ENCODE measurements around the gene CCNDBP1.

The CCNDBP1 gene

DNA sequence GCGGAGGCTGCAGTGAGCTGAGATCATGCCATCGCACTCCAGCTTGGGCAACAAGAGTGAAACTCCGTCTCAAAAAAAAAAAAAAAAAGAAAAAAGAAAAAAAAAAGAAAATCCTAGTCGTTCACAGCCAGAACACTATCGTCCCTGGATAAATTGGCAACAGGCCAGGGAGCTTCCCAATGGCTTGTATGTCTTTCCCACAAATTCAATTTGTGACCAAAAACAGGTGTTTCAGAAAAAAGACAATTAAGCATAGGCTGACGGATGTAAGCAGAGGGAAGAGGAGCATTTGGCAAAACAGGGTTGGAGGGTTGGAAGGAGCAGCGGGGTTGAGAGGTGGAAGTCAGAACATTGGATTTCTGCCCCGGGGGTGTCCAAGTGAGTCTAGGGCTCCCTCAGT, 27.1 kb downstream of the CCNDBP1 start:
- TF ChIP-seq, protein P1, sequence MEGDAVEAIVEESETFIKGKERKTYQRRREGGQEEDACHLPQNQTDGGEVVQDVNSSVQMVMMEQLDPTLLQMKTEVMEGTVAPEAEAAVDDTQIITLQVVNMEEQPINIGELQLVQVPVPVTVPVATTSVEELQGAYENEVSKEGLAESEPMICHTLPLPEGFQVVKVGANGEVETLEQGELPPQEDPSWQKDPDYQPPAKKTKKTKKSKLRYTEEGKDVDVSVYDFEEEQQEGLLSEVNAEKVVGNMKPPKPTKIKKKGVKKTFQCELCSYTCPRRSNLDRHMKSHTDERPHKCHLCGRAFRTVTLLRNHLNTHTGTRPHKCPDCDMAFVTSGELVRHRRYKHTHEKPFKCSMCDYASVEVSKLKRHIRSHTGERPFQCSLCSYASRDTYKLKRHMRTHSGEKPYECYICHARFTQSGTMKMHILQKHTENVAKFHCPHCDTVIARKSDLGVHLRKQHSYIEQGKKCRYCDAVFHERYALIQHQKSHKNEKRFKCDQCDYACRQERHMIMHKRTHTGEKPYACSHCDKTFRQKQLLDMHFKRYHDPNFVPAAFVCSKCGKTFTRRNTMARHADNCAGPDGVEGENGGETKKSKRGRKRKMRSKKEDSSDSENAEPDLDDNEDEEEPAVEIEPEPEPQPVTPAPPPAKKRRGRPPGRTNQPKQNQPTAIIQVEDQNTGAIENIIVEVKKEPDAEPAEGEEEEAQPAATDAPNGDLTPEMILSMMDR (IDR thresholded peaks at IDR 0.05; ENCODE audit: insufficient read depth, low read depth, low read length, missing control alignments) = no peak
- no peak overlapping the region for H3K4me3 ChIP-seq (ENCODE audit: low read depth, low read length)
- no peak for DNase-seq (ENCODE audit: low read depth)

DNA sequence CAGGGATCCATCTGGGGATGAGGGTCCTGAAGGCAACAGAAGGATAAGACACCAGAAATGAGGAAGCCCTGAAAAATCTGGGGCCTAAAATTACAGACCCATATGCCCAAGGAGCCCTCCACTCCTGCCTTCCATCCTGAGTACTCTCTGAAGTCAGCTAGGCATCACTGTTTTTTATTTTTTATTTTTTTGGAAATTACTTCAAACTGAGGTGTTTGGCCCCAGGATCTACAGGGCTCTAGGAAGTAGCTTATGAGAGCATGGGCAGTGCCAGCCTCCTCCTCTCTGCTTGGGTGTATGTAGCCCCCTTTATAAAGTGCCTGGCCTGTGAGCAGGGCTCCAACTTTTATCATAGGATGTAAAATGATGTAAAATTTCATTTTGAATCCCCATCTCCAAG, 27.7 kb downstream of the CCNDBP1 start:
- TF ChIP-seq, protein P1 (IDR thresholded peaks at IDR 0.05; ENCODE audit: insufficient read depth, low read depth, low read length, missing control alignments) = no peak
- DNase-seq (ENCODE audit: low read depth) = no peak
- no peak overlapping the region for H3K4me3 ChIP-seq (ENCODE audit: low read depth, low read length)

DNA sequence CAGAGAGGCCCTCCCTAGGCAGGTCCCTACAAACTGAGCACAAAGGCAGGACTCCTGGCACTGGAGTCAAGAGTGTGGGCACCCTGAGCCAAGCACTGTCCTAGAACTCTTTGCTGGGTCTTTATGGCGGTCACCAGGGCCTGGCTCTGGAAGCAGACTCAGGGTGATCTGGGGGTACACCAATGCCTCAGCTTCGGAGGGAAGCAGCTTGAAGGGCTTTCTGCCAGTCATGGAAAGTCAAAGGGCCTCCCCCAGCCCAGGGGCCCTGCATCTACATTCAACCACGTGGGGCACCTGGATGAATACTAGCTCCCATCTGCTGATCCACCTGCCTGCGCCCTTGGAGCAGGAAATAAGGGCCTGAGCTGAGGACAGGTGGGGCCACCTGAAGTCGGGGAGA, 28.3 kb downstream of the CCNDBP1 start:
- no peak for DNase-seq (ENCODE audit: low read depth)
- TF ChIP-seq, protein P1 (IDR thresholded peaks at IDR 0.05; ENCODE audit: insufficient read depth, low read depth, low read length, missing control alignments) = no peak
- no peak overlapping the region for H3K4me3 ChIP-seq (ENCODE audit: low read depth, low read length)

DNA sequence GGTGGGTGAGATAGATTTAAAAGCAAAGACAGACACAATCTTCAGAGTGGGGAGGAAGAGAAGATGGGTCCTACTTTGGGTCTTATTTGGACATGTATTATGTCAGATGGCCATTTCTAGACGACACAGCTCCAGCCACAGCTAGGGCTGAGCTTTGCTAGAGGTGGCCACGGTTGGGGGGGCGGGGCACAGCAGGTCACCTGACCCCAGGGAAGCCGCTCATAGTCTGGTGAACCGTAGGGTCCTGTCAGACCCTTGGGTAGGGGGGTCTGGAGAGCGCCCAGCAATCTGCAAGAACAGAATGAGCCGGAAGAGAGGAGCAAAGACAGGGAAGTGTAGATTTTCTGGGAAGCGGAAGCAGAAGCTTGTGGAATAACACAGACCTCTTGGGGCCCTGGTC, 29.0 kb downstream of the CCNDBP1 start:
- no peak for DNase-seq (ENCODE audit: low read depth)
- H3K4me3 ChIP-seq (ENCODE audit: low read depth, low read length) = no peak overlapping the region
- TF ChIP-seq, protein P1 (IDR thresholded peaks at IDR 0.05; ENCODE audit: insufficient read depth, low read depth, low read length, missing control alignments) = no peak

DNA sequence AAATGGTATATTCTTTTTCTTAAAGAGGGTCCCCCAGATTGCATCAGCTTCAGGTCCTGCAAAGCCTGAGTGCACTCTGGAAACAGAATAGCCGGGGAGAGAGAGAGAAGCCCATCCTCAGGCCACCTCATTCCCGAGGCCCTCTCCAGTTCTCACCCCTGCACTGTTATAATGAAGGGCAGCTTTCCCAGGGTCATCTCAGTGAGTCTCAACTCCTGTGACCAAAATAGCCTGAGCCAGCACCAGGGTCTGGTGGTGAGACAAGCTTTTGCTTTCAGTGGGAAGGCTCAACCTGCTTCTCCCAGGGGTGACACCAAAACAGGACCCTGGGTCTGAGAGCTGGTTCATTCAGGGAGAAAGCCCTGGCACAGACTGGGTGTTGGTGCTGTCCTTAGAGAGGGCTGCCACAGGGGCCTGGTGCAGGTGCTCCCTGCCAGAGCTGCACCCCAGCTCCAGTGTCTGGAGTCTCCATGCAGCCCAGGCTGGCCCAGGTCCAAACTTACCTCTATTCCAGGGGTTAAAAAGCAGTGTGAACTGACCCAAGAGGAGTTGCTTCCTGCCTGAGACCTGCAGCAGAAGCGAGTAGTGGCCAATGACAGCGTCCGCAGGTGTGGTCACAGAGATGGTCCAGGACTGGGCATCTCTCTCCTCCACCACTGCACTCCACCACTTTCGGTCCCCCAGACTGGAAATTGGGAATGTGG, 29.5 kb downstream of the CCNDBP1 start:
- TF ChIP-seq, protein P1 (IDR thresholded peaks at IDR 0.05; ENCODE audit: insufficient read depth, low read depth, low read length, missing control alignments) = no peak
- no peak overlapping the region for H3K4me3 ChIP-seq (ENCODE audit: low read depth, low read length)
- DNase-seq (ENCODE audit: low read depth) = no peak

DNA sequence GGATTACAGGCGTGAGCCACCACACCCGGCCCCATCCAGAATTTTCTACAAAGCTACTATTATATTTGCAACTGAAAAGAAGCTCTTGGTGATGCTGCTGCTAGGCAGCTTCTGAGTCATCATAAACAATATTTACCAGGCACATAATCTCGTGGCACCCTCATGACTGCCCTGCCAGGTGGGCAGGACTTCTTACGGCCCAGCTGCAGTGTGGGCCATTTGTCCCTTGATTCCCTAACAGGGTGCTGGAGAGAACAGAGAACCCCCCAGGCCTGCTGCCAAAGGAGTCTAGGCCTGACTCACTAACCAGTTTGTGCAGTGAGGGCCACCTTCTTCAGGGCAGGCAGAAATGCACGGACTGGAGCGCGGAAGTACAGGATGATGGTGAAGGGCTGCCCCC, 30.8 kb downstream of the CCNDBP1 start:
- no peak for DNase-seq (ENCODE audit: low read depth)
- H3K4me3 ChIP-seq (ENCODE audit: low read depth, low read length) = no peak overlapping the region
- TF ChIP-seq, protein P1 (IDR thresholded peaks at IDR 0.05; ENCODE audit: insufficient read depth, low read depth, low read length, missing control alignments) = no peak

Measured in GM12865 (cell line).